ENCODE data around the gene CNOT4. TPM values are rescaled to one million over a fixed set of nuclear protein-coding genes. Genes with fewer than 3 reads are reported as not detected.
"Not testable (repeated sequence)": the region's sequence is repeated elsewhere in the genome, so short reads cannot be mapped to it uniquely, and the experiment has no call there.

CNOT4 gene
- total and polyA plus RNA-seq, 2 of the 4 experiments (the other 2 are of a cell fraction), result 7.0 to 8.1 TPM

- DNase-seq, result no peak
- TF ChIP-seq SMC3 (IDR thresholded peaks at IDR 0.05; ENCODE audit: low read depth, low read length) (no peak), CEBPB (IDR thresholded peaks at IDR 0.05; ENCODE audit: low read depth, low read length) (peak; percentile 87), CTCF (conservative IDR thresholded peaks at IDR 0.05; ENCODE audit: low read depth, low read length) (no peak), CHD1 (IDR thresholded peaks at IDR 0.05; ENCODE audit: low read depth, low read length) (no peak), MXI1 (IDR thresholded peaks at IDR 0.05; ENCODE audit: borderline replicate concordance, low read depth, low read length) (no peak)
- no peak overlapping the region for H3K14ac ChIP-seq (replicated peaks; ENCODE audit: low read depth, low read length)
- H2BK120ac ChIP-seq (ENCODE audit: low read depth, low read length), result no peak overlapping the region
- no peaks in the 10 kb centered on the region for H3K36me3 ChIP-seq (ENCODE audit: control insufficient read depth, insufficient read depth, low read length)
- ChIA-PET CTCF (no interaction called here), POLR2A (ENCODE audit: unreplicated experiment) (no interaction called here)
- H2BK5ac ChIP-seq (ENCODE audit: low read depth, low read length, poor library complexity, severe bottlenecking), result no peak overlapping the region
- no CpG with 5 or more reads among the region's 3 CpGs for WGBS, 2 experiments (ENCODE audit: extremely low coverage in 2 of 2, insufficient read length in 1 of 2)
- no TSS peak for BruUV-seq (replicated peaks)
- H2AK9ac ChIP-seq (replicated peaks; ENCODE audit: low read depth, low read length, poor library complexity), result no peak overlapping the region
- H3K23ac ChIP-seq (ENCODE audit: low read depth, low read length), result no peak overlapping the region
- no peak overlapping the region for H2AFZ ChIP-seq (replicated peaks; ENCODE audit: low read length, poor library complexity)
- H3K27me3 ChIP-seq (ENCODE audit: control insufficient read depth, insufficient read depth, low read length), result no peaks in the 10 kb centered on the region
- no peak overlapping the region for H2AK5ac ChIP-seq (ENCODE audit: low read depth, low read length)
- peaks cover 42% of the 10 kb centered on the region for H4K20me1 ChIP-seq (ENCODE audit: insufficient read depth, low read length)
- no peak overlapping the region for H3K9ac ChIP-seq (ENCODE audit: low read depth, low read length)
- H4K5ac ChIP-seq (ENCODE audit: low read depth, low read length), result no peak overlapping the region
- no peak overlapping the region for H3K56ac ChIP-seq (ENCODE audit: extremely low read depth, insufficient read depth, low read length)
- no peak overlapping the region for H2BK15ac ChIP-seq (ENCODE audit: low read depth, low read length)
- no peaks in the 10 kb centered on the region for H3K9me3 ChIP-seq (ENCODE audit: control insufficient read depth, insufficient read depth, low read length)
- no peak overlapping the region for H3K4me3 ChIP-seq (ENCODE audit: insufficient read depth, low read depth, low read length)
- H3K9me1 ChIP-seq (ENCODE audit: insufficient read depth, low read length), result no peaks in the 10 kb centered on the region
- H3K27ac ChIP-seq (ENCODE audit: insufficient read depth, low read length), result no peak overlapping the region
- peaks cover 7% of the 10 kb centered on the region for H3K4me1 ChIP-seq (ENCODE audit: control insufficient read depth, insufficient read depth, low read length)
- intact Hi-C loops (cut with micrococcal nuclease), result no loop called here
- no peak overlapping the region for H3K4me2 ChIP-seq (ENCODE audit: low read depth, low read length)
- no peak overlapping the region for H3K4ac ChIP-seq (ENCODE audit: low read depth, low read length)
- ATAC-seq (ENCODE audit: low read depth), result no peak
- H2BK20ac ChIP-seq (ENCODE audit: low read depth, low read length), result no peak overlapping the region
- H3K18ac ChIP-seq (ENCODE audit: low read depth, low read length), result no peak overlapping the region
- dilution Hi-C loops (cut with HindIII; ENCODE audit: low sequenced_read_pairs, unreplicated experiment), result no loop called here
- H3K79me1 ChIP-seq (ENCODE audit: low read depth in 1 of 2, low read length in 2 of 2), result peaks cover 8 to 51% of the 10 kb centered on the region in 2 experiments
- H4K8ac ChIP-seq (ENCODE audit: low read depth in 2 of 2, low read length in 2 of 2), result no peak overlapping the region
- in situ Hi-C loops (cut with MboI; ENCODE audit: low sequenced_read_pairs), result no loop called here
- H4K91ac ChIP-seq (ENCODE audit: insufficient read depth, low read depth, low read length), result no peak overlapping the region
Observed at GRCh38 chr7:135499818-135500217, 10.1 kb downstream of the CNOT4 start.

GRCh38 chr7:135497161-135497560 lies 12.7 kb downstream of the CNOT4 start:
- H3K4me3 ChIP-seq (ENCODE audit: insufficient read depth, low read depth, low read length); H3K4me1 ChIP-seq (ENCODE audit: control insufficient read depth, insufficient read depth, low read length); BruUV-seq (replicated peaks); H4K5ac ChIP-seq (ENCODE audit: low read depth, low read length); DNase-seq; H2BK15ac ChIP-seq (ENCODE audit: low read depth, low read length); H3K18ac ChIP-seq (ENCODE audit: low read depth, low read length); H3K14ac ChIP-seq (replicated peaks; ENCODE audit: low read depth, low read length); H3K27me3 ChIP-seq (ENCODE audit: control insufficient read depth, insufficient read depth, low read length); H3K9me3 ChIP-seq (ENCODE audit: control insufficient read depth, insufficient read depth, low read length); H3K23ac ChIP-seq (ENCODE audit: low read depth, low read length); H4K91ac ChIP-seq (ENCODE audit: insufficient read depth, low read depth, low read length); H2BK120ac ChIP-seq (ENCODE audit: low read depth, low read length); H3K4me2 ChIP-seq (ENCODE audit: low read depth, low read length); POLR2A ChIA-PET (ENCODE audit: unreplicated experiment); H3K9me1 ChIP-seq (ENCODE audit: insufficient read depth, low read length); H3K9ac ChIP-seq (ENCODE audit: low read depth, low read length); dilution Hi-C loops (cut with HindIII; ENCODE audit: low sequenced_read_pairs, unreplicated experiment); H3K27ac ChIP-seq (ENCODE audit: insufficient read depth, low read length); H2BK20ac ChIP-seq (ENCODE audit: low read depth, low read length); CTCF ChIA-PET; in situ Hi-C loops (cut with MboI; ENCODE audit: low sequenced_read_pairs); H2AFZ ChIP-seq (replicated peaks; ENCODE audit: low read length, poor library complexity); H2BK5ac ChIP-seq (ENCODE audit: low read depth, low read length, poor library complexity, severe bottlenecking); H3K56ac ChIP-seq (ENCODE audit: extremely low read depth, insufficient read depth, low read length); H3K36me3 ChIP-seq (ENCODE audit: control insufficient read depth, insufficient read depth, low read length); H4K8ac ChIP-seq (ENCODE audit: low read depth in 2 of 2, low read length in 2 of 2); H3K4ac ChIP-seq (ENCODE audit: low read depth, low read length); intact Hi-C loops (cut with micrococcal nuclease); H2AK5ac ChIP-seq (ENCODE audit: low read depth, low read length); ATAC-seq (ENCODE audit: low read depth); H2AK9ac ChIP-seq (replicated peaks; ENCODE audit: low read depth, low read length, poor library complexity): not testable (repeated sequence)
- WGBS, 2 experiments (ENCODE audit: extremely low coverage in 2 of 2, insufficient read length in 1 of 2), result no CpG with 5 or more reads among the region's 6 CpGs
- Histone ChIP-seq H4K20me1 (ENCODE audit: insufficient read depth, low read length) (peaks cover 51% of the 10 kb centered on the region), H3K79me1 (ENCODE audit: low read depth in 1 of 2, low read length in 2 of 2) (peaks cover 17 to 60% of the 10 kb centered on the region in 2 experiments)

All from IMR-90 (cell line).